ENCODE measurements around the gene PCDH12. TPM values are rescaled to one million over a fixed set of nuclear protein-coding genes. Genes with fewer than 3 reads are reported as not detected.

PCDH12 gene
- total and polyA plus RNA-seq, 8 donors, result 0.35 to 7.0 (median 1.7) TPM

DNA sequence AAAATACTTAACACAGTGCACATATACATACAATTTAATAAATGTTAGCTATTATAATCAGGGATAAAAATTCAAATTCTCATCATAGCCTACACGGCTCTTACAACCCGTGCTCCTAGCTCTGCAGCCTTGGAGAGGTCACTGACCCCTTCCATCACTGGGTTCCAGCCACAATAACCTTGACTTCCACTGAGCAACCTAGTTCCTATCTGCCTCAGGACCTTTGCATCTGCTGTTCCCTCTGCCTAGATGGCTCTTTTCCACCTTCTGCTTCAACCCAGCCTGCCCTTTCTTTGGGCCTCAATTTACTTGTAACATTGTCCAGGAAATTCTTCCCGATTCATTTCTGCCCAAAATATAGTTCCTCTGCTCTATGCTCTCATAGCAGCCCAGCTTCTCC lies 43.2 kb downstream of the PCDH12 start:
- TF ChIP-seq, protein P1, sequence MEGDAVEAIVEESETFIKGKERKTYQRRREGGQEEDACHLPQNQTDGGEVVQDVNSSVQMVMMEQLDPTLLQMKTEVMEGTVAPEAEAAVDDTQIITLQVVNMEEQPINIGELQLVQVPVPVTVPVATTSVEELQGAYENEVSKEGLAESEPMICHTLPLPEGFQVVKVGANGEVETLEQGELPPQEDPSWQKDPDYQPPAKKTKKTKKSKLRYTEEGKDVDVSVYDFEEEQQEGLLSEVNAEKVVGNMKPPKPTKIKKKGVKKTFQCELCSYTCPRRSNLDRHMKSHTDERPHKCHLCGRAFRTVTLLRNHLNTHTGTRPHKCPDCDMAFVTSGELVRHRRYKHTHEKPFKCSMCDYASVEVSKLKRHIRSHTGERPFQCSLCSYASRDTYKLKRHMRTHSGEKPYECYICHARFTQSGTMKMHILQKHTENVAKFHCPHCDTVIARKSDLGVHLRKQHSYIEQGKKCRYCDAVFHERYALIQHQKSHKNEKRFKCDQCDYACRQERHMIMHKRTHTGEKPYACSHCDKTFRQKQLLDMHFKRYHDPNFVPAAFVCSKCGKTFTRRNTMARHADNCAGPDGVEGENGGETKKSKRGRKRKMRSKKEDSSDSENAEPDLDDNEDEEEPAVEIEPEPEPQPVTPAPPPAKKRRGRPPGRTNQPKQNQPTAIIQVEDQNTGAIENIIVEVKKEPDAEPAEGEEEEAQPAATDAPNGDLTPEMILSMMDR (IDR thresholded peaks at IDR 0.05), result no peak
- TF ChIP-seq POLR2A (IDR thresholded peaks at IDR 0.05) (no peak), POLR2AphosphoS5 (IDR thresholded peaks at IDR 0.05) (no peak), EP300 (IDR thresholded peaks at IDR 0.05) (no peak)
- WGBS, 5 donors, result 87 to 99% (median 96%) methylated on average over 3 of the region's 3 CpGs
- no peak overlapping the region for H3K27ac ChIP-seq
- no peaks in the 10 kb centered on the region for H3K36me3 ChIP-seq
- no peaks in the 10 kb centered on the region for H3K9me3 ChIP-seq
- peaks cover 0 to 25% (median 0%) of the 10 kb centered on the region in 3 donors for H3K27me3 ChIP-seq
- intact Hi-C loops (cut with DNase I; ENCODE audit: low total_unique reads), result no loop called here
- peaks cover 9 to 13% (median 11%) of the 10 kb centered on the region in 4 donors for H3K4me1 ChIP-seq
- no peak for DNase-seq
- no peak overlapping the region for H3K4me3 ChIP-seq

DNA sequence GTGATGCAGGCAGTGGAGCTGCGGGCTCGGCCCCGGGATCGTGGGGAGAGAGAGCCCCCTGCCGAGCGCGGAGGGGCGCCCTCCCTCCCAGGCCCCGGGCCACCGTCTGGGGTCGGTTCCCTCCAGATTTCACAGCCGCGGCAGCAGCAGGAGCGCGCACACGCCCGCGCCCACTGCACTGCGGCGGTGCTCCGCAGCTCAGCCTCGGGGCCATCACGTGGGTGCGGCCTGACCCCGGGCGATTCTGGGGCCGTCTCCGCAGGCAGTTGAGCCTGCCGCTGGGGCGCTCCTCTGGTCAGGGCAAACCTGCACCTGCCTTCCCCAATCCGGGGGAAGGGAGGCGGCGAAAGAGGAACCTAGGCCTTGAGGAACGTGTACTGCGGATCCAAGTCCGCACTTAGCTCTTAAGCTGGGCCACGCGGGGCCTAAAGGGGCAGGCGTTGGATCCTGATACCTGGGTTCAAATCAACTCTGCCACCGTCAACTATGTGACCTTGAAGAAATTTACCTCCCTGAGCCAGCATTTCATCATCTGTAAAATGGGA lies 43.7 kb downstream of the PCDH12 start:
- H3K4me1 ChIP-seq, result peaks cover 9 to 13% (median 11%) of the 10 kb centered on the region in 4 donors
- no peak for TF ChIP-seq EP300 (IDR thresholded peaks at IDR 0.05)
- TF ChIP-seq, protein P1 (IDR thresholded peaks at IDR 0.05), result peak in 3 of 7 experiments; percentile 9 to 23 (median 11)
- intact Hi-C loops (cut with DNase I; ENCODE audit: low total_unique reads), result no loop called here
- H3K27ac ChIP-seq, result peak overlapping the region in 1 of 5 donors; percentile 27
- H3K27me3 ChIP-seq, result peaks cover 0 to 25% (median 0%) of the 10 kb centered on the region in 3 donors
- DNase-seq, result peak; percentile 46 to 82
- H3K9me3 ChIP-seq, result no peaks in the 10 kb centered on the region
- peak overlapping the region; percentile 37 to 44 (median 40) for H3K4me3 ChIP-seq
- H3K36me3 ChIP-seq, result no peaks in the 10 kb centered on the region
- 10 to 26% (median 12%) methylated on average over 17 to 40 of the region's 40 CpGs for WGBS, 5 donors

DNA sequence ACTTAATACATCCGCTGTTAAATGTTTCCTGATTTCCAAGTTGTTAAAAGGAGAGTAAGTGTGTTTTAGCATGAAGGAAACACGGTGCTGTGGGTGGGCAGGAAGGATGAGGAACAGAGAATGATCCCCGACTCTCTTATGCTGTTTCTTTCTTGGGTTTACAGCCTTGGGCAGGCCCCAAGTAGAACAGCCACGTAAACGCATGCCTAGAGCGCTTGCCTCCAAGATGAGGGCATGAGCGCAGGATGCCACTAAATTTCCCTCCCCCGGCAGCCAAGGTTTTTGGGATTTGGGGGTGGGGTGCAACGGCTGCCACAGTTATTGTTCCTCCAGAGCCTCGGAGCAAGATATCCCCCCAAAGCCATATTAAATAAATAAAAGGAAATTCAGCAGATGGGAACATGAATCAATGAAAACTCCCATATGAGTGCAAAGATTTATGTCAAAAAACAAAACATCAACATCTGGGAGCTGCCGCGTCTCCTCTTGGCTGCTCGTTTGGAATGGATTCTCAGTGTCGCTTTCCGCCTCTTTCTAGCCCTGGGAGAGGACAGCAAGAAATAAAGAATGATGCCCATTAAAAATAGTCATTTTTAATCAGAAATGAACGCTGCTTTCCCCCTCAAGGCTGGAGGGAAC lies 44.3 kb downstream of the PCDH12 start:
- peaks cover 9 to 13% (median 11%) of the 10 kb centered on the region in 4 donors for H3K4me1 ChIP-seq
- H3K9me3 ChIP-seq, result no peaks in the 10 kb centered on the region
- no peaks in the 10 kb centered on the region for H3K36me3 ChIP-seq
- TF ChIP-seq POLR2A (IDR thresholded peaks at IDR 0.05) (no peak), EP300 (IDR thresholded peaks at IDR 0.05) (no peak), POLR2AphosphoS5 (IDR thresholded peaks at IDR 0.05) (no peak)
- TF ChIP-seq, protein P1 (IDR thresholded peaks at IDR 0.05), result no peak
- H3K27ac ChIP-seq, result peak overlapping the region in 1 of 5 donors; percentile 27
- DNase-seq, result peak in 1 of 2 donors; percentile 20
- H3K4me3 ChIP-seq, result peak overlapping the region; percentile 37 to 44 (median 40)
- H3K27me3 ChIP-seq, result peaks cover 0 to 25% (median 0%) of the 10 kb centered on the region in 3 donors
- WGBS, 5 donors, result 27 to 30% (median 28%) methylated on average over 16 of the region's 16 CpGs
- intact Hi-C loops (cut with DNase I; ENCODE audit: low total_unique reads), result no loop called here

DNA sequence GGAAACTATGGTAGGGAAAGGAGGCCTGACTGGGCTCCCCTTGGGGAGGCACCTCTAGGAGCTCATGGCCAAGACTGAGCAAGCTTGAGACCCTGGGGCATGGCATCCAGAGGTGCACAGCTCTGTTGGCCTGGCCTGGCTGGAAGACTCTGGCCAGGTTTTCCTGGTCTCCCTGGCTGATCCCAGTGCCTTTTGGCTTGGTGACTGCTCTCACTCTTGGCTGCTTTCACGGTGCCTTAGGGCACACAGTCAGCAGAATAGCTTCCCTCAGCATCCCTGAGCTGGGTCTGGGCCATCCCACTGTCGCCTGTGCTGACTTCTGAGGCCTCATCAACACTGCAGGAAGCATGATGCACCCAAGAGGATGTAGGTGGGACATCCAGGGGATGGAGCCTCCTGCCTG lies 47.7 kb downstream of the PCDH12 start:
- Histone ChIP-seq H3K4me3 (no peak overlapping the region), H3K9me3 (no peaks in the 10 kb centered on the region), H3K27ac (no peak overlapping the region), H3K4me1 (peaks cover 9 to 13% (median 11%) of the 10 kb centered on the region in 4 donors), H3K27me3 (peaks cover 0 to 25% (median 0%) of the 10 kb centered on the region in 3 donors), H3K36me3 (no peaks in the 10 kb centered on the region)
- no peak for DNase-seq
- intact Hi-C loops (cut with DNase I; ENCODE audit: low total_unique reads), result no loop called here
- TF ChIP-seq, protein P1 (IDR thresholded peaks at IDR 0.05), result no peak
- TF ChIP-seq EP300 (IDR thresholded peaks at IDR 0.05) (no peak), POLR2A (IDR thresholded peaks at IDR 0.05) (no peak), POLR2AphosphoS5 (IDR thresholded peaks at IDR 0.05) (no peak)
- 52 to 62% (median 54%) methylated on average over 2 of the region's 2 CpGs for WGBS, 5 donors
